PC-9 (cell line): Measurements from ENCODE around the gene GKN1.

Source experiments
- EZH2 ChIP-seq: fragments of 200-600 bp; sonication (generic); IDR thresholded peaks from 2 replicates; pipeline ENCODE4 v1.8.0; 2017; ENCODE audit warnings: antibody characterized with exemption, low read depth
- TF ChIP-seq, protein P1 (sequence below): fragments of 200-600 bp; sonication (generic); conservative IDR thresholded peaks from 2 replicates; pipeline ENCODE4 v1.6.1; 2017; ENCODE audit warnings: mixed run types, antibody characterized with exemption, mild to moderate bottlenecking, moderate library complexity

DNA sequence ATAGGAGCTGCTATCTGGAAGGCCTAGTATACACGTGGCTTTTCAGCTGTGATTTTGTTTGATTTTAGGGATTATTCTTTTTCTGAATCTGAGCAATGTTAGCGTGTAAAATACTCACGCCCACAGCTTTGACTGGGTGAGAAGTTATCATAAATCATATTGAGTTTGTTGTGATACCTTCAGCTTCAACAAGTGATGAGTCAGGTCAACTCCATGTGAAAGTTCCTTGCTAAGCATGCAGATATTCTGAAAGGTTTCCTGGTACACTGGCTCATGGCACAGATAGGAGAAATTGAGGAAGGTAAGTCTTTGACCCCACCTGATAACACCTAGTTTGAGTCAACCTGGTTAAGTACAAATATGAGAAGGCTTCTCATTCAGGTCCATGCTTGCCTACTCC, at the start of gene GKN1:
- TF ChIP-seq, protein P1, sequence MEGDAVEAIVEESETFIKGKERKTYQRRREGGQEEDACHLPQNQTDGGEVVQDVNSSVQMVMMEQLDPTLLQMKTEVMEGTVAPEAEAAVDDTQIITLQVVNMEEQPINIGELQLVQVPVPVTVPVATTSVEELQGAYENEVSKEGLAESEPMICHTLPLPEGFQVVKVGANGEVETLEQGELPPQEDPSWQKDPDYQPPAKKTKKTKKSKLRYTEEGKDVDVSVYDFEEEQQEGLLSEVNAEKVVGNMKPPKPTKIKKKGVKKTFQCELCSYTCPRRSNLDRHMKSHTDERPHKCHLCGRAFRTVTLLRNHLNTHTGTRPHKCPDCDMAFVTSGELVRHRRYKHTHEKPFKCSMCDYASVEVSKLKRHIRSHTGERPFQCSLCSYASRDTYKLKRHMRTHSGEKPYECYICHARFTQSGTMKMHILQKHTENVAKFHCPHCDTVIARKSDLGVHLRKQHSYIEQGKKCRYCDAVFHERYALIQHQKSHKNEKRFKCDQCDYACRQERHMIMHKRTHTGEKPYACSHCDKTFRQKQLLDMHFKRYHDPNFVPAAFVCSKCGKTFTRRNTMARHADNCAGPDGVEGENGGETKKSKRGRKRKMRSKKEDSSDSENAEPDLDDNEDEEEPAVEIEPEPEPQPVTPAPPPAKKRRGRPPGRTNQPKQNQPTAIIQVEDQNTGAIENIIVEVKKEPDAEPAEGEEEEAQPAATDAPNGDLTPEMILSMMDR, result no peak
- TF ChIP-seq EZH2, result no peak
